ENCODE data around the gene CACNA1D.

Gene CACNA1D

DNA sequence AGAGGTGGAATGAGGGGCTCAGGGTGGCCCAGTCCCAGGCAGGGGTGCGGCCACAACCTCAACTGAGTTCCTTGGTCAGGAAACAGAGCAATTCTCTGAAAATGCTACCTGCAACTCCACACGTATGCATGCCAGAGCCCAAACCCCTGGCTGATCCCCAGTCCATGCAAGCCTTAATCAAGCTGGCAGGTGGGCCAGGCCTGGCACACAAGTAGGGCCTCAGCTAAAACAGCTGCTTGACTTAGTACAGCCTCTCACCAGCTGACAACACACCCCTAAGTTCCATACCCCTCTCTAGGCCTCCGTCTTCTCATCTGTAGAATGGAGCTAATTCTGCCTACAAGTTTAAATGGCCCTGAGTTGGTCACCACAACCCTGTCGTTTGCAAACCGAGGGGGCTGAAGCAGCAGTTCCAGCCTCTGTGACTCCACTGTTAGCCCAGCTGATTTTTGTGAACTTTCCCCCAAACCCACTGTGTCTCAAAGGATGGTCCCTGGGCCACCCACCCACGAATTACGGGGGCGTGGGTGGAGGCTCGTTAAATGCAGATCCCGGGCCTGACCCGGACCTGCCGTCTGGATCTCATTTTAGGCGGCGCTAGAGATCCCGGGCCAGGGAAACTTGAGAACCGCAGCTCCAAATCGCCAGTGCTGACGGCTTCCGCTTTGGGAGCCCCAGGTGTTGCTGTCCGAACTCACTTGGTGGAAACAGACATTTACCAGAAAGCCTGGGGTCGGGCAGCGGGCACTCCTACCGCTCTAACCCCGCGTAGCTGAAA, 350.9 kb downstream of the CACNA1D start:
- peak; percentile 29 for TF ChIP-seq CTCF (IDR thresholded peaks at IDR 0.05; ENCODE audit: low read depth, low read length, missing control alignments)
- no peak for DNase-seq (ENCODE audit: extremely low read depth, low read depth)
- H3K4me3 ChIP-seq (replicated peaks; ENCODE audit: low read depth, low read length), result peak overlapping the region; percentile 49

- DNase-seq (ENCODE audit: extremely low read depth, low read depth), result no peak
- peak overlapping the region; percentile 49 for H3K4me3 ChIP-seq (replicated peaks; ENCODE audit: low read depth, low read length)
- TF ChIP-seq CTCF (IDR thresholded peaks at IDR 0.05; ENCODE audit: low read depth, low read length, missing control alignments), result no peak
Observed at GRCh38 chr3:53845881-53846133, 351.4 kb downstream of the CACNA1D start.

DNA sequence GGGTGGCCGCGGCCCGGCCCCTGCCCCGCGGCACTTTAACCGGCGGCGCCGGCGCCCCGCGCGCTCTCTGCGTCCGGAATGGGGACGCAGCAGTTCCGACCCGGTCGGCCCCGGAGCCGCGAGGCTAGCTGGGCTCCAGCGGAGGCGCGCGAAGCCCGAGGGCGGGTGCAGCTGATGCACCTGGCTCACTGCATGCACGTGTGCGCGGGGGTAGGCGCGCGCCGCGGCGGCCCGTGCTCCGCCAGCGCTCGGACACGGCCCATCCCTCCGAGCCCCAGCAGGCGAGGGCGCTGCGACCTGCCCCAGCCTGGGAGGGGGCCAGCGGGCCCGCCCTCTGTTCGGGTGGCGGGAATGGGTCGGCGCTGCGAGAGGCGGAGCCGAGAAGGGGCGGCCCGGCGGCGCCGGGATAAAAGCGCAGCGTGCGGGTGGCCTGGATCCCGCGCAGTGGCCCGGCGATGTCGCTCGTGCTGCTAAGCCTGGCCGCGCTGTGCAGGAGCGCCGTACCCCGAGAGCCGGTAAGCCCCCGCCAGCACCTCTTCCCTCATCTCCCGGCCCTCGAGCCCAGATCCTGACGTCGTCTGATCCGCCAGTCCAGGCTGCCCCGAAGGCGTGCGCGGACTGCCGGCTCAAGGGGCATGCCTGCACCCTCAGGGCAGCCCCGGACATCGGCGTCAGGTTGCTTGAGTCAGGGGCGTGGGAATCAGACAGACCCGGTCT, 351.9 kb downstream of the CACNA1D start, which contains the start of the genes CHDH and IL17RB:
Gene CHDH, minus strand, starts transcription at position 286 of the 717 bp plus-strand sequence. CDS start 22,411 bp downstream, outside the sequence.
Gene IL17RB, plus strand, starts transcription at position 435 of the 717 bp plus-strand sequence. Its CDS starts 21 bp downstream, at position 456.
- no peak for DNase-seq (ENCODE audit: extremely low read depth, low read depth)
- H3K4me3 ChIP-seq (replicated peaks; ENCODE audit: low read depth, low read length), result peak within 1 kb of the TSS; percentile 49
- TF ChIP-seq CTCF (IDR thresholded peaks at IDR 0.05; ENCODE audit: low read depth, low read length, missing control alignments), result no peak

DNA sequence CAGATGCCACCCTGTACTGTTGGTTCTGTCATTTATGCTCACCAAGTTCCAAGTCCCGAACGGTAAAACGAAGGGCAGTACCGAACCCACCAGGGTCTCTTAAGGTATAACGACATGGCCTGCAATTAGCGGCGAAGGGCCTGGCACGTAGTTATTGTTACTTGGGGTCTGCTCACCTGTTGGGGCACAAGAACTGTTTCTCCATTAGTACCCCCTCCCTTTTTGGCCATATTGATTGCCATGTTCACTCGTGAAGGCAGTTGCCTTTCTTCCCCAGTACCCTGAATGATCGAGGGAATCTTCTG, 352.4 kb downstream of the CACNA1D start:
- no peak for TF ChIP-seq CTCF (IDR thresholded peaks at IDR 0.05; ENCODE audit: low read depth, low read length, missing control alignments)
- no peak overlapping the region; the same call in 1 of the 2 replicates for H3K4me3 ChIP-seq (replicated peaks; ENCODE audit: low read depth, low read length)
- no peak for DNase-seq (ENCODE audit: extremely low read depth, low read depth)

DNA sequence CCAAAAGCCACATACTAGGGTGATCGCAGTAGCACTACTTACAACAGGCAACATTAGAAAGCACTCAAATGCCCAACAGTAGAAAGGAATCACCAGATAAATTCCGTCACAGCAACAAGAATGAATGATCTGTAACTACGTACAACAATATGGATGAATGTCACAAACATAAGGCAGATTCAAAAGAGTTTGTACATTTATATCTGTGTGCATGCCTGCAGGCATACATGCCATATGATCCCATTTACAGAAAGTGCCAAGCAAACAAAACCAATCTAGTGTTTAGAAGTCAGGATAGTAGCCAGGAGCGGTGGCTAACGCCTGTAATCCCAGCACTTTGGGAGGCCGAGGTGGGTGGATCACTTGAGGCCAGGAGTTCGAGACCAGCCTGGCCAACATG, 355.5 kb downstream of the CACNA1D start:
- TF ChIP-seq CTCF (IDR thresholded peaks at IDR 0.05; ENCODE audit: low read depth, low read length, missing control alignments), result no peak
- no peak overlapping the region for H3K4me3 ChIP-seq (replicated peaks; ENCODE audit: low read depth, low read length)
- DNase-seq (ENCODE audit: extremely low read depth, low read depth), result no peak

- TF ChIP-seq CTCF (IDR thresholded peaks at IDR 0.05; ENCODE audit: low read depth, low read length, missing control alignments), result no peak
- no peak overlapping the region for H3K4me3 ChIP-seq (replicated peaks; ENCODE audit: low read depth, low read length)
- peak; percentile 47 for DNase-seq (ENCODE audit: extremely low read depth, low read depth)
Observed at GRCh38 chr3:53850895-53851294, 356.5 kb downstream of the CACNA1D start.
